Stimulated activated CD4-positive, alpha-beta T cell treated with anti-CD3 and anti-CD28 coated beads, TNF-alpha, amount 100 ng/mL, for 4 hours (primary cell): ENCODE measurements around the gene EPHA5.

Source experiments
- DNase-seq, 3 experiments: peaks; one replicate each; pipeline ENCODE4 v3.0.0-alpha.2; 2020; ENCODE audit warnings: low read depth in 3 of 3

Gene EPHA5

DNA sequence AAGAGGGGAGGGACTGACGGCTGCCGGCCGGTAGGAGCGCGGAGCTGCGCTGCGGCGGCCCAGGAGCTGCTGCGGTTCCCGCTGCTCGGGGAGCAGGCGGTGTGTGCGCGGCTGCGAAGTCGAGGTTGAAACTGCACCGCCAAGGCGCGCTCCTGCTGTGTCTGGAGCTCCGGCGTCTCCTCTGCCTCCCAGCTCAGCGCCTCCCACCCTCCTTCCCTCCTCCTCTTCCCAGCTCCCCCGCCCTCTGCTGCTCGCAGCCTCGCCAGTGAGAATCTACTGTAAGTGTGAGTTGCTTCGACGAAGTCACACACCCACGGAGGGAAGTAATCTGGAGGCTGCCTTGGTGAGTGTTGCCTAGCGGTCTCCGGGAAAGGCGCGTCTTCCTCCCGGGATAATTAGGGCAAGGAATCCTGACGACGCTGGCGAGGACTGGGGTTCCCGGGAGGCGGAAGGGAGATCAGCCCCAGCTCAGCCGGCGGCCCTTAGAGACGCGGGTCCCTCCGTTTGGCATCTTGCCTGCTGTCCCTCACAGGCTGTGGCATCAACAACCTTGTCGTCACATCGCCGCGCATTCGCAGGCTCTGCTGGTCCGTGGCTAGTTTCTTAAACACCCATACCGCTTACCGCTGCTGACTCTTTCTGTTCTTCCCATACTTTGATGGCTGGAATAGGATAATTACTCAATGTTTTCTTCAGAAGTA lies at the start of gene EPHA5:
Gene EPHA5 (minus strand): TSS at position 159 of the 701 bp plus-strand sequence. CDS start 747 bp downstream, outside the sequence.
- DNase-seq: no peak

DNA sequence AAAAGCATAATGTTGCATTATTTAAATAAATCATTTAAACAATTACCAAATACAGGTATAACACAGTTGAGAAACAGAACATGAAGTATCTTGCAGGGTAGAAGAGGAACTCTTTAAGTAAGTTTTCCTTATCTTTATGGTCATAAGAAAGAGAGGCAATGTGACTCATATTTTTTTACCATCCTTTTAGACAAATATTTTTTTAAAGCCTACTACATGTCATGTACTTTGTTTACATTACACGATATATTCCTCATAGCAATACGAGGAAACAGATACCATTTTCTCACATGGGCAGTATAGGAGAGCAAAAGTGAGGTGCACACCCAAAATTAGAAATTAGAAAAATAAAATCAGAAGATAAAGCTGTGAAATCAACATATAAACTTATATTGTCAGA lies 49.3 kb upstream of the EPHA5 start:
- no peak for DNase-seq

DNA sequence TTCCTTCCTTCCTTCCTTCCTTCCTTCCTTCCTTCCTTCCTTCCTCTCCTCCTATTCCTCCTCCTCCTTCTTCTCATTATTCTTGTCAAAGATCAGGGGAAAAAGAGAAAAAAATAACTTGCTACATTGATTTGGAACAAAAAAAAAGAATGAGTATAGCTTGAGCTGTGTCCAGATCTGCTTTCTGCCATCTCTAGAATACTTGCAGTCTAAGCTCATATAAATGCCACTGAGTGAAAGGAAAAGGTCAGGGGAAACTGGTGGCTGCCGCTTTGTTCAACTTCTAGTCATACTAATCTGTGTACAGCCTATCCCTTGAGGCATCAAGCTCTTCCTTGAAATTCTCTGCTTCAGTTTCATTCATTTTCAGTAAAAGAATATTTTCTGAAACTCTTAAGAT lies 28.3 kb upstream of the EPHA5 start:
- no peak for DNase-seq

GRCh38 chr4:65696436-65696835 lies 26.1 kb upstream of the EPHA5 start:
- no peak for DNase-seq

DNA sequence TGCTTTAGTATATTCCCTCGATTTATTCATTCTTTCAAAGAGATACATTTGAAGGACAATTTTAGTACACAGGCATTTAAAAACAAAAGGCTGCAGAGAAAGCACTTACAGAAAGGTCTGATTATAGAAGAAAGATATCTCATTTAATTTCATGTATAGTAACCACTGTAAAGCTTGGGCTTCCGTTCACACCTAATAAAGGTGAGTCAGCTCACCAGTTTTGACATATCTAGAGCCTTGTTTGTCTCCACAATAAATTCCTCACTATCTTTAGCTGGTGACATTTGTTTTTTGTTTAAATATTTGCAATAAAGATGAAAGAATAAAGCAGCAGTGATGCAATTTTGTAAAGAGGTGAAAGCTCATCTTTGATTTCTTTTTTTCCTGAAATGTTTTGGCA lies 1.1 kb upstream of the EPHA5 start:
- no peak for DNase-seq

GRCh38 chr4:65670020-65670330 lies 314 bp downstream of the EPHA5 start:
- DNase-seq: no peak

- DNase-seq: no peak
Observed at GRCh38 chr4:65669111-65670019, 924 bp downstream of the EPHA5 start.

DNA sequence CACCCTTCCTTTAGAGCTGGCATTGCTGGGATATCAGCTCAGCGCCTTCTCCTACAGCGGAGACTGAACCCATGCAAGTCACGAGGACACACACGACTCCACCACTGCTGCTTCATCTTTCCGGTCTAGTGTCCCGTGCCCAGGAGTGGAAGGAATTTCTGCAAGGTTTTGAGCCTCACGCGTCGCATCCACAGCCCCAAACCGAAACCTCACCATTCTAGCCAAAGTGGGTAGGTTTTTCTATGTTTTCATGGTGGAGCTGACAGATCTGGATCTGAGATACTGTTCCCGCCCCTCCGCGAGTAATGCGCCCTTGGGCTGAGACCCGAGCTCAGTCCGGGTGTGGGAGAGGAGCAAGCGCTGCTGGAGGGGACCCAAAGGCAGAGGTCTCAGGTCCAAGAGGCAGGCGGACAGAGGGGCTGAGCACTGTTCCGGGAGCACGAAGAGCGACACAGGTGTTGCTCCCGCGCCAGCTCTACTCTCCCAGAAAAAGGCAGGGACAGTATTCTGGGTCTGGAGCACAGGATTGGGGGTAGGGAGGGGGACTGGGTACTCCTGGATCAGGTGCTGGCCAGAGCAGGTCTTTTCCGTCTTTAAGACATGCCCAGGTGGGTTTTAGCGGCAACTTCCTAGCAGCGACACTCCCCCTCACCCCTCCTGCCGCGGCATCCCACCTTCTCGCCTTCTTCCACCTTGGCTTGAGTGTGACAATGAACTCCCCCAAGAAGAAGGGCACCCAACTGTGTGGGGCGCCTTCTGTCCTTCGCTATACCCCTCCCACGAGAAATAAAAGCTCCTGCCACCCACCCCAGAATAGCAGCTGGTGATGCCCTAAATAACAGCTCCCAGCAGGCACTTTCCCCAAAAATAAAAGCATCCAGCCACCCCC lies 1.8 kb downstream of the EPHA5 start:
- DNase-seq: no peak

GRCh38 chr4:65667506-65668041 lies 2.7 kb downstream of the EPHA5 start:
- no peak for DNase-seq

GRCh38 chr4:65665771-65666523 lies 4.3 kb downstream of the EPHA5 start:
- no peak for DNase-seq

- no peak for DNase-seq
Observed at GRCh38 chr4:65661471-65661870, 8.8 kb downstream of the EPHA5 start.

DNA sequence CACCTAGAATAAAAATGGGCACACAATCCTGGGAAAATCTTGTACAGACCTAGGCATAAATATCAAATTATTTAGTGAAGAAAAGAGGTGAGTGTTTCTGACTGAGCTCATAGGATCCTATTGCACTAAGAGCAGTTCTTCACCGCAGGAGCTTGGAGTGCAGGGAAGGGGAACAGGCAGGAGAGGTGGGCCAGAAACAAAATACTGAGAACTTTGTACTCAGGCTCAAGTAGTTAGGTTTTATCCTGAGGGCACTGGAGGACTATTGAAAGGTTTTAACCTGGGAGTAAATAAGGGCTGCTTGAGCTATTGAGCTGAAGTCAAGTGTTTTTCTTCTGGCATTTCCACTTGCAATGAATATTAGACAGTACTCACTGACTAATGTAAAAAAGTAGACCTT lies 12.2 kb downstream of the EPHA5 start:
- DNase-seq: no peak

DNA sequence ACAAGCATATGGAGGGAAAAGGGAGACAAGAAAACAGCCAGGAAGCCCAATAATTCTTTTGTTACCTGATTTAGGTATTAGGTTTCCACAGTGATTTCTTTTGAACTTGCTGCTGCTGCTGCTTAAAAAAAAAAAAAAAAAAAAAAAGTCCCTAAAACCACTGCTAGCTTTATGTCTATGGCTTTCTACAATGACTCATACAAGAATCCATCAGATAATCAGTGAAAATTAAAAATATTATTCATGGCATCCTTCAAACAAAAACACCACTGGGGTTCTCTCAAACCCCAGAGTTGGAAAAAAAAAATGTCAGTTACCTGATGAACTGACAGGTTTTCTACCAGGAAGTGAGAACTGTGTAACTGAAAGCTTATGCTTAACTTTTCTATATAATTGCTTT lies 14.3 kb downstream of the EPHA5 start:
- no peak for DNase-seq

DNA sequence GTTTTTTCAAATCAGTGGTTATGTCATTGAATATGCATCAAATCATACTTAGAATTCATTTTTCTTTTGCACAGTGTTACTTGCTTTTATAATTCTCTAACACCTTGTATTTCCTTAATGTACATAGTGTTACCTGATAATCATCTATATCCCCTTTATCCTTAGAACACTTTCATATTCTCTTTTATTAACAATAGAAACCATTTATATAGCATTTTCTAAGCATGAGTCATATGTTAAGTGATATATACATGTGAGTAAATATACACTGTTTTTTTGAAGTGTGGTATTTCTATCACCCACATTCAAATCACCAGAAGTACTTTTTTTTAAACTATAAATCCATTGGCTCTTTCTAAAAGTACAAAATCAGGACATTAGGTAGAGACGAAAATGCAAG lies 15.3 kb downstream of the EPHA5 start:
- no peak for DNase-seq

DNA sequence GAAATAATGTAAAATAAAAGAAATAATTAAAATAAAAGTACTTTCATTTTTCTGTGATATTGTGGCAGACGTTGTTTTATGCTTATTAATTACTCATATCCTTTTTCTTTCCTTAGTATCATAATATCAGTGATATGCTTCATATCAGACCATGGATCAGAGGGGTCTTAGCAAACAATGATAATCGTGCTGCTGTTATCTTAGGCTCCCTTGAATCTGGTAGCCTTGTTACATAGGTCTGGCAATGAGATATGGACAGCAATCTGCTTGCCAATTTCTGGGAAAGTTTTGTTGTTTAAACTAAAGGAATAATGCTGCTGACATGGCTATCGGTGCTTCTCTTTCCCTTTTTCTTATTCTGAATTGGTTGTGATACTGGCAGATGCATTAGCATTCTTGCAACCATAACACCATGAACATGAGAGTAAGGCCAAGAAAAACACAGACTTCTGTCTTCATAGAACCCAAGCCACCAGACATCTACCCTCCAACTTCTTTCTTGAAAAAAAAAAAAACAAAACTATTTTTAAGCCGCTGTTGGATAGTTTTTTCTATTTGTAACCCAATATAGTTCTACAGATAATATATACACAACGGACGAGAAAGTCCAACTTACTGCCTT lies 16.4 kb downstream of the EPHA5 start:
- DNase-seq: no peak

DNA sequence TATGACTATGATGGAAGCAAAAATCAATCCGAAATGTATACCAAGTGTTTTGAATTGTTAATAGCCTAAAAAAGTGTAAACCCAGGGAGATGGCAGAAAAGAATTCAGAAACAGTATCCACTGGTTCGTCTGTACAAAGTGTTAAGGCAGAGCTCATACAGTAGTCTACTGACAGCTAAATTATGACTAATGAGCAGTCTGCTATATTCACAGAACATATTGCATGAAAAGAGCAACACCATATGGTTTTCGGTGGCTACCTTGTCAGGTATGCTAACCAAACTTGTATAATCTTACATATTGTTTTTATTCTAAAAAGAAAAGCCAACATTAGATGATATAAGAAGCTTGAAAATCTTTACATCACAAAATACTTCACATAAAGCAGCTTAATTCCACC lies 18.5 kb downstream of the EPHA5 start:
- DNase-seq: no peak

- DNase-seq: no peak
Observed at GRCh38 chr4:65651031-65651430, 19.3 kb downstream of the EPHA5 start.

DNA sequence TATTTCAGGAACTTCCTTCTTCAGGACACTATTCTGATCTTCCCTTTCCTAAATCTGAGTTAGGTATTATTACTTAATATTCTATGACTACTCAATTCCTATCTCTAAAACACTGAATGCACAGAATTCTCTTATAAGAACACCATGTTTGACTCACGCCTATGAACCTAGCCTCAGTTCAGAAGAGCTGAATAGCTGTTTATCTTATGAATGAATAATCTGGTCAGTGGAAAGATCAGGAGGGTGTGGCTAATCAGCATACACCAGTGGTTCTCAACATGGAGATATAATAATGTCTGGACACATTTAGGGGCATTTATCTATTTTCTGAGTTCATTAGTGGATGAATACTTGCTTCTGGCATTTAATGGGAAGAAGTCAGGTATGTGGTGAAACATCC lies 24.2 kb downstream of the EPHA5 start:
- no peak for DNase-seq

- DNase-seq: no peak
Observed at GRCh38 chr4:65645185-65645584, 25.1 kb downstream of the EPHA5 start.

DNA sequence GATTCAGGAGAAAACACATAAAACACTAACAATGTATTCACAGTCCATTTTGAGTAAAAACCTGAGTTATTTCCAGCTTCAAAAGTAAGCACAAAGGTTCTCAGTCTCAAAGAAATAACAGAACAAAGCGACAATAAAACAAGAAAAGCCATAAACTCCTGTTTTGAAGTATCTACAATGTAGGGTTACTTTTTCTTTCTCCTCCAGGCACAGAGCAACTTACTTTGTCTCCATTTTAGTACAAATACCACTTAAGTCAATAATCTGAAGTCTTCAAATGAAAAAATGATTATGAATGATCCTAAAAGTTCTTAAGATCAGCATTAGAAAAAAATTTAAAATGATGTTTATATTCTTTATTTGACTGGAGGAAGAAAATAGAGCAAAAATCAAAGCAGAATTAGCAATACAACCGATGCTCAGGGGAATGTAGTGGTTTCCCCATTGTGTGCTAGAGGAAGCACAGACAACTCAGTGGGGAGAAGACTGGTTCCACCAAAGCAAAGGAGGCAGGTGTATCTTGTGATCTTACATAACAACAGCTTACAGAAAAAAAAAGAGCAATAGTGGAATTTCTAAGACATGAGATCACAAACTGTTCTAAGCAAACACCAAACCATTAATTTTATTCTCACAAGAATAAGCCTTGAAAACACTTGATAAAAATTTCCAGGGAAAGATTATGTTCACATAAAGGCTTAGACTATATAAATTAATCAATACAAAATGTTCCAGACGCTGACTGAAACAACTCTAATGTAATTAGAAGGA lies 35.1 kb downstream of the EPHA5 start:
- no peak for DNase-seq
